HCT116 (cell line): ENCODE measurements around the gene SORL1-AS1.

Experiments used
- ATAC-seq: fragments of 200-7000 bp; cut with Tn5 transposase; 2 replicates; pipeline ENCODE4 v1.9.1; 2020; ENCODE audit warnings: mild to moderate bottlenecking, moderate library complexity
- BruUV-seq: library from RNA; stranded (reverse); fragments of 400-500 nt; replicated peaks from 2 replicates; lab custom pipeline; 2021; lab: Mats Ljungman, UMichigan
- CTCF ChIA-PET: fragments of 300-600 bp; sonication (Branson Sonifier 250); formaldehyde crosslinking; loops from one replicate; lab custom pipeline; 2021; ENCODE audit warnings: antibody characterized with exemption; lab: Charles Lee
- POLR2A ChIA-PET: fragments of 300-600, 350-600 bp; sonication (Branson Sonifier 250); formaldehyde crosslinking; loops from one replicate; lab custom pipeline; 2021; ENCODE audit warnings: antibody characterized with exemption; lab: Charles Lee
- RAD21 ChIA-PET, 2 experiments: fragments of 300-600 bp; sonication (Branson Sonifier 250); formaldehyde crosslinking; loops; one replicate each; lab custom pipeline; 2023; ENCODE audit warnings: low total read pairs in 2 of 2; ENCODE audit not compliant: uncharacterized antibody in 2 of 2, unreplicated experiment in 2 of 2, low non-redundant PET in 1 of 2; lab: Charles Lee
- DNase-seq: peaks from one replicate; pipeline ENCODE4 v3.0.0-alpha.2; 2010; ENCODE audit warnings: low read depth, low spot score
- H2AFZ ChIP-seq: fragments of 200-600 bp; shearing (Covaris generic), sonication (generic); 2 replicates; pipeline ENCODE4 v1.6.1; 2017; ENCODE audit warnings: low read depth, mixed run types, mixed read lengths, antibody characterized with exemption, low read length; ENCODE audit not compliant: poor library complexity, severe bottlenecking
- H3K27ac ChIP-seq: 2 replicates; pipeline ENCODE4 v1.5.1; 2012; ENCODE audit warnings: low read depth, low read length
- H3K27me3 ChIP-seq: fragments of 200-600 bp; sonication (generic); 2 replicates; pipeline ENCODE4 v1.6.1; 2016; ENCODE audit warnings: mixed run types, low read length, mixed read lengths; ENCODE audit not compliant: insufficient read depth
- H3K36me3 ChIP-seq, 2 experiments: fragments of 200-500 bp in 1 of 2; fragments of 200-600 bp in 1 of 2; sonication (Bioruptor generic) in 1 of 2; sonication (generic) in 1 of 2; 2 replicates each; pipeline versions ENCODE4 v1.5.1 to v1.6.1; 2014 to 2016; ENCODE audit warnings: low read length in 2 of 2, inconsistent platforms in 1 of 2, mixed read lengths in 1 of 2, mixed run types in 1 of 2; ENCODE audit not compliant: insufficient read depth in 2 of 2, control insufficient read depth in 1 of 2
- H3K4me1 ChIP-seq, 2 experiments: fragments of 200-600 bp in 1 of 2; sonication (generic) in 1 of 2; 2 replicates each; pipeline versions ENCODE4 v1.5.1 to v1.6.1; 2012 to 2017; ENCODE audit warnings: low read length in 2 of 2, inconsistent platforms in 1 of 2, mild to moderate bottlenecking in 1 of 2, mixed read lengths in 1 of 2, mixed run types in 1 of 2, moderate library complexity in 1 of 2; ENCODE audit not compliant: insufficient read depth in 2 of 2, control insufficient read depth in 1 of 2
- H3K4me2 ChIP-seq: fragments of 200-600 bp; sonication (generic); 2 replicates; pipeline ENCODE4 v1.6.1; 2017; ENCODE audit warnings: mixed run types, low read length, mixed read lengths
- H3K4me3 ChIP-seq, 2 experiments: fragments of 200-600 bp in 1 of 2; sonication (generic) in 1 of 2; replicated peaks in 1 of 2; 2 replicates each; pipeline ENCODE4 v1.5.1; 2011 to 2016; ENCODE audit warnings: low read length in 2 of 2, control low read depth in 1 of 2, low read depth in 1 of 2, mild to moderate bottlenecking in 1 of 2, mixed read lengths in 1 of 2, mixed run types in 1 of 2
- H3K79me2 ChIP-seq: fragments of 200-600 bp; sonication (generic); 2 replicates; pipeline ENCODE4 v1.6.1; 2017; ENCODE audit warnings: mild to moderate bottlenecking, mixed run types, low read length, moderate library complexity, mixed read lengths; ENCODE audit not compliant: insufficient read depth
- H3K9ac ChIP-seq: fragments of 200-600 bp; sonication (generic); 2 replicates; pipeline ENCODE4 v1.6.1; 2016; ENCODE audit warnings: low read length, mixed read lengths
- H3K9me2 ChIP-seq: fragments of 200-600 bp; sonication (generic), shearing (Covaris generic); 2 replicates; pipeline ENCODE4 v1.6.1; 2017; ENCODE audit warnings: mixed run types, mild to moderate bottlenecking, moderate library complexity; ENCODE audit not compliant: insufficient read depth
- H3K9me3 ChIP-seq, 2 experiments: fragments of 200-500 bp in 1 of 2; fragments of 200-600 bp in 1 of 2; sonication (Bioruptor generic) in 1 of 2; sonication (generic) in 1 of 2; 2 replicates each; pipeline ENCODE4 v1.6.1; 2014 to 2017; ENCODE audit warnings: low read length in 2 of 2, mixed read lengths in 2 of 2, inconsistent platforms in 1 of 2, low read depth in 1 of 2, mild to moderate bottlenecking in 1 of 2, mixed run types in 1 of 2, moderate library complexity in 1 of 2; ENCODE audit not compliant: control insufficient read depth in 1 of 2, insufficient read depth in 1 of 2
- H4K20me1 ChIP-seq: fragments of 200-600 bp; sonication (generic), shearing (Covaris generic); 2 replicates; pipeline ENCODE4 v1.6.1; 2017; ENCODE audit warnings: mixed run types, mild to moderate bottlenecking, moderate library complexity; ENCODE audit not compliant: insufficient read depth
- CBX3 ChIP-seq: IDR thresholded peaks from 2 replicates; pipeline ENCODE4 v1.6.1; 2012; ENCODE audit warnings: low read depth
- EZH2 ChIP-seq: fragments of 200-600 bp; sonication (generic); IDR thresholded peaks from 2 replicates; pipeline ENCODE4 v1.6.1; 2017; ENCODE audit warnings: antibody characterized with exemption, mixed run types
- FOSL1 ChIP-seq: IDR thresholded peaks from 2 replicates; pipeline ENCODE4 v1.6.1; 2012; ENCODE audit warnings: low read depth
- JUND ChIP-seq: IDR thresholded peaks from 2 replicates; pipeline ENCODE4 v1.6.1; 2012
- POLR2A ChIP-seq: IDR thresholded peaks from 2 replicates; pipeline ENCODE4 v1.7.0; 2011; ENCODE audit warnings: borderline replicate concordance; ENCODE audit not compliant: insufficient read depth, insufficient read length; ENCODE audit errors: extremely low read depth
- RAD21 ChIP-seq: IDR thresholded peaks from 2 replicates; pipeline ENCODE4 v1.6.1; 2012; ENCODE audit warnings: low read depth, mild to moderate bottlenecking
- SIN3A ChIP-seq: IDR thresholded peaks from 2 replicates; pipeline ENCODE4 v1.6.1; 2012; ENCODE audit warnings: low read depth
- SRF ChIP-seq: IDR thresholded peaks from 2 replicates; pipeline ENCODE4 v1.6.1; 2012; ENCODE audit warnings: low read depth
- YY1 ChIP-seq: IDR thresholded peaks from 2 replicates; pipeline ENCODE4 v1.6.1; 2011; ENCODE audit warnings: low read length, low read depth, moderate library complexity, mild to moderate bottlenecking; ENCODE audit not compliant: insufficient replicate concordance; ENCODE audit errors: extremely low read depth
- intact Hi-C: fragments of 100-400 bp; cut with micrococcal nuclease; formaldehyde crosslinking; loops from 2 replicates; pipeline ENCODE4 v1.10.0; 2022
- TF ChIP-seq, protein P1 (sequence below), 3 experiments: fragments of 200-600 bp in 1 of 3; sonication (generic) in 1 of 3; IDR thresholded peaks in 2 of 3; conservative IDR thresholded peaks in 1 of 3; 2 replicates each; pipeline ENCODE4 v1.5.1; 2012 to 2017; ENCODE audit warnings: low read depth in 2 of 3, low read length in 2 of 3, antibody characterized with exemption in 1 of 3, borderline replicate concordance in 1 of 3, control low read depth in 1 of 3, mild to moderate bottlenecking in 1 of 3, mixed read lengths in 1 of 3, mixed run types in 1 of 3, moderate library complexity in 1 of 3; ENCODE audit not compliant: insufficient read depth in 1 of 3
- TF ChIP-seq, protein P2 (sequence below): IDR thresholded peaks from 2 replicates; pipeline ENCODE4 v1.6.1; 2012

Gene SORL1-AS1

DNA sequence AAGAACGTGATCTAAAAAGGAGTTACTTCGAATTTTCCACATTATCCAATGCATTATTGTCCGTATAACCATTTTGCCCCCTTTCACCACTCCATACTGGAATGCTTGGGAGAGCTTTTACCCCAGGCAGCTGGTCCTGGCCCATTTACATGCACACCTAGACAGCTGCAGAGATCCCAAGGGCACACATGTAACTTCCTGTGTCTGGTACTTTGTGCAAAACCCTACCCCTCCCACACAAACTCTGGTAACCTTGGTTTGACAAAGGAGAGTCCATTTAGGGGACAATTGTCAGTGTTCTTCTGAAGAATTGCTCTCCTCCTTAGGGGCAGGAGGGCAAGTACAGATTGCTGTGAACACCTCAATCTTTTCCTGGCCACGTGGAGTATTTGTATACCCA is 58.0 kb downstream of the SORL1-AS1 start:
- no TSS peak for BruUV-seq
- no peaks in the 10 kb centered on the region for H3K36me3 ChIP-seq
- H3K9me3 ChIP-seq, result no peaks in the 10 kb centered on the region
- H2AFZ ChIP-seq, result no peak overlapping the region
- CTCF ChIA-PET, result no interaction called here
- no peak overlapping the region for H3K9ac ChIP-seq
- H3K27me3 ChIP-seq, result no peaks in the 10 kb centered on the region
- H3K79me2 ChIP-seq, result no peaks in the 10 kb centered on the region
- H4K20me1 ChIP-seq, result no peaks in the 10 kb centered on the region
- no peak for ATAC-seq
- TF ChIP-seq, protein P1, sequence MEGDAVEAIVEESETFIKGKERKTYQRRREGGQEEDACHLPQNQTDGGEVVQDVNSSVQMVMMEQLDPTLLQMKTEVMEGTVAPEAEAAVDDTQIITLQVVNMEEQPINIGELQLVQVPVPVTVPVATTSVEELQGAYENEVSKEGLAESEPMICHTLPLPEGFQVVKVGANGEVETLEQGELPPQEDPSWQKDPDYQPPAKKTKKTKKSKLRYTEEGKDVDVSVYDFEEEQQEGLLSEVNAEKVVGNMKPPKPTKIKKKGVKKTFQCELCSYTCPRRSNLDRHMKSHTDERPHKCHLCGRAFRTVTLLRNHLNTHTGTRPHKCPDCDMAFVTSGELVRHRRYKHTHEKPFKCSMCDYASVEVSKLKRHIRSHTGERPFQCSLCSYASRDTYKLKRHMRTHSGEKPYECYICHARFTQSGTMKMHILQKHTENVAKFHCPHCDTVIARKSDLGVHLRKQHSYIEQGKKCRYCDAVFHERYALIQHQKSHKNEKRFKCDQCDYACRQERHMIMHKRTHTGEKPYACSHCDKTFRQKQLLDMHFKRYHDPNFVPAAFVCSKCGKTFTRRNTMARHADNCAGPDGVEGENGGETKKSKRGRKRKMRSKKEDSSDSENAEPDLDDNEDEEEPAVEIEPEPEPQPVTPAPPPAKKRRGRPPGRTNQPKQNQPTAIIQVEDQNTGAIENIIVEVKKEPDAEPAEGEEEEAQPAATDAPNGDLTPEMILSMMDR (IDR thresholded peaks at IDR 0.05 in 2 of 3, conservative IDR thresholded peaks at IDR 0.05 in 1 of 3; ENCODE audit: borderline replicate concordance in 1 of 3, insufficient read depth in 1 of 3, low read depth in 2 of 3, low read length in 2 of 3), result no peak
- TF ChIP-seq FOSL1 (no peak), CBX3 (no peak), POLR2A (no peak), RAD21 (no peak), YY1 (no peak), SIN3A (no peak), SRF (no peak), JUND (no peak), EZH2 (no peak)
- TF ChIP-seq, protein P2, sequence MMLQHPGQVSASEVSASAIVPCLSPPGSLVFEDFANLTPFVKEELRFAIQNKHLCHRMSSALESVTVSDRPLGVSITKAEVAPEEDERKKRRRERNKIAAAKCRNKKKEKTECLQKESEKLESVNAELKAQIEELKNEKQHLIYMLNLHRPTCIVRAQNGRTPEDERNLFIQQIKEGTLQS, result no peak
- TF ChIP-seq, all 23 proteins: peak for 0
- DNase-seq, result no peak
- Histone ChIP-seq H3K4me3 (no peak overlapping the region), H3K4me2 (no peak overlapping the region), H3K9me2 (no peaks in the 10 kb centered on the region), H3K27ac (no peak overlapping the region), H3K4me1 (peaks cover 0 to 3% of the 10 kb centered on the region in 2 experiments; a peak in 1 of 4 replicates)
- RAD21 ChIA-PET, result no interaction called here
- POLR2A ChIA-PET, result no interaction called here
- intact Hi-C loops, result no loop called here
